Measurements from ENCODE around the gene AGPAT2. TPM values are rescaled to one million over a fixed set of nuclear protein-coding genes. Genes with fewer than 3 reads are reported as not detected.

AGPAT2 gene
- total and polyA plus RNA-seq, 2 experiments from 2014 or later = 31.8 to 44.7 TPM

GRCh38 chr9:136723362-136723976 lies 36.2 kb upstream of the AGPAT2 start:
- no peak overlapping the region for H2AFZ ChIP-seq
- no peaks in the 10 kb centered on the region for H3K9me2 ChIP-seq (ENCODE audit: insufficient read depth)
- DNase-seq (ENCODE audit: low spot score) (no peak), ATAC-seq (no peak)
- no peak overlapping the region for H3K4me2 ChIP-seq
- peaks cover 31% of the 10 kb centered on the region for H4K20me1 ChIP-seq (replicated peaks; ENCODE audit: insufficient read depth)
- no peak overlapping the region; the same call in 1 of the 2 replicates for H3K27ac ChIP-seq (ENCODE audit: low read depth)
- Mint-ChIP-seq H3K36me3 (ENCODE audit: low read depth) (peaks cover 50% of the 10 kb centered on the region), H3K27ac (no peak overlapping the region), H3K27me3 (ENCODE audit: insufficient read depth, low read depth, poor library complexity) (peaks cover 34% of the 10 kb centered on the region), H3K4me1 (peaks cover 21% of the 10 kb centered on the region), H3K4me3 (no peak overlapping the region), H3K9me3 (no peaks in the 10 kb centered on the region)
- no peak for TF ChIP-seq CTCF (conservative IDR thresholded peaks at IDR 0.05; ENCODE audit: low read depth in 2 of 2)
- no peak for TF ChIP-seq NANOG (IDR thresholded peaks at IDR 0.05; ENCODE audit: borderline replicate concordance)
- no peak for TF ChIP-seq ETS1 (IDR thresholded peaks at IDR 0.05)
- TF ChIP-seq EZH2 (IDR thresholded peaks at IDR 0.05; ENCODE audit: low read depth, unreplicated experiment) = no peak
- no peak for TF ChIP-seq JUNB (IDR thresholded peaks at IDR 0.05; ENCODE audit: unreplicated experiment)
- no peak for TF ChIP-seq REST (IDR thresholded peaks at IDR 0.05; ENCODE audit: unreplicated experiment)
- TF ChIP-seq ZNF462 (CRISPR knock-in tag; IDR thresholded peaks at IDR 0.05) = no peak
- no peak for TF ChIP-seq ZNF114 (CRISPR knock-in tag; IDR thresholded peaks at IDR 0.05)
- no peak for TF ChIP-seq ZNF331 (CRISPR knock-in tag; IDR thresholded peaks at IDR 0.05; ENCODE audit: low read depth)
- TF ChIP-seq POLR2AphosphoS5 (IDR thresholded peaks at IDR 0.05; ENCODE audit: low read depth) = no peak; the same call in 1 of the 2 replicates
- no peak for TF ChIP-seq STAT1 (IDR thresholded peaks at IDR 0.05; ENCODE audit: unreplicated experiment)
- TF ChIP-seq EZH2phosphoT487 (IDR thresholded peaks at IDR 0.05; ENCODE audit: unreplicated experiment) = no peak
- TF ChIP-seq CREB1 (CRISPR knock-in tag; IDR thresholded peaks at IDR 0.05; ENCODE audit: low read depth) = no peak
- H3K4me1 ChIP-seq (ENCODE audit: insufficient read depth) = peaks cover 9% of the 10 kb centered on the region; the same call in 1 of the 2 replicates
- H3K27me3 ChIP-seq (ENCODE audit: insufficient read depth) = peaks cover under 1% of the 10 kb centered on the region; the same call in 1 of the 2 replicates
- peaks cover 50% of the 10 kb centered on the region for H3F3A ChIP-seq (replicated peaks; ENCODE audit: low read depth)
- H3K79me2 ChIP-seq (replicated peaks; ENCODE audit: insufficient read depth) = peaks cover 26% of the 10 kb centered on the region
- H3K4me3 ChIP-seq = no peak overlapping the region
- H3K36me3 ChIP-seq (ENCODE audit: insufficient read depth) = peaks cover 22% of the 10 kb centered on the region
